HT-29 (cell line): Measurements from ENCODE around the gene RPS6KA1. TPM values are rescaled to one million over a fixed set of nuclear protein-coding genes. Genes with fewer than 3 reads are reported as not detected.
"Not testable (repeated sequence)": the region's sequence is repeated elsewhere in the genome, so short reads cannot be mapped to it uniquely, and the experiment has no call there.

Experiments
- DNase-seq: peaks from one replicate; pipeline ENCODE4 v3.0.0-alpha.2; 2015; ENCODE audit warnings: low spot score
- small RNA-seq: library from RNA; depleted of rRNA; stranded (forward); fragments of <200 nt; gene quantifications from one replicate; pipeline ENCODE3, GENCODE V24; 2014
- total RNA-seq: library from RNA; depleted of rRNA; stranded (reverse); fragments of >200 nt; shearing (Covaris generic); gene quantifications from 2 replicates; pipeline ENCODE4 v1.2.3, GENCODE V29; 2014; rRNA removed

Gene RPS6KA1
- total RNA-seq, 1 experiment from 2014 or later = 79.8 TPM

GRCh38 chr1:26597629-26598039, 68.1 kb downstream of the RPS6KA1 start:
- DNase-seq = peak; percentile 84

- DNase-seq = peak; percentile 40
Measured at GRCh38 chr1:26598890-26599289, 69.3 kb downstream of the RPS6KA1 start.

- peak; percentile 80 for DNase-seq
Measured at GRCh38 chr1:26602378-26602959, 72.9 kb downstream of the RPS6KA1 start.

- DNase-seq = no peak
Measured at GRCh38 chr1:26603856-26604255, 74.3 kb downstream of the RPS6KA1 start.

- no peak for DNase-seq
Measured at GRCh38 chr1:26607186-26607585, 77.6 kb downstream of the RPS6KA1 start.

- DNase-seq = peak; percentile 16
Measured at GRCh38 chr1:26608895-26609294, 79.3 kb downstream of the RPS6KA1 start.

- no peak for DNase-seq
Measured at GRCh38 chr1:26610781-26611180, 81.2 kb downstream of the RPS6KA1 start.

GRCh38 chr1:26612627-26613026, 83.1 kb downstream of the RPS6KA1 start:
- not testable (repeated sequence) for DNase-seq

- no peak for DNase-seq
Measured at GRCh38 chr1:26614655-26615411, 85.3 kb downstream of the RPS6KA1 start.

GRCh38 chr1:26616881-26617280, 87.3 kb downstream of the RPS6KA1 start:
- DNase-seq = no peak

- DNase-seq = no peak
Measured at GRCh38 chr1:26618561-26618960, 89.0 kb downstream of the RPS6KA1 start.

Small RNA genes lying within 50 kb of the gene (small RNA-seq; reads per million reads assigned to genes)
- gene MIR1976 = not detected
- gene RF00019 = not detected
- not detected for gene RNU7-29P

Other genes with a start within 250 kb of the RPS6KA1 start
- gene SH3BGRL3, start 249.7 kb upstream of the RPS6KA1 start, total RNA-seq = 172 and 198 TPM in 2 replicates
- gene UBXN11, start 223.1 kb upstream of the RPS6KA1 start, total RNA-seq = 22.0 and 26.8 TPM in 2 replicates
- 1.5 and 2.1 TPM in 2 replicates for gene CD52, start 211.8 kb upstream of the RPS6KA1 start, total RNA-seq
- gene CRYBG2, start 175.6 kb upstream of the RPS6KA1 start, total RNA-seq = 32.7 and 49.4 TPM in 2 replicates
- gene ZNF683, start 157.0 kb upstream of the RPS6KA1 start, total RNA-seq = not detected in 2 replicates
- not detected in 2 replicates for gene LIN28A, start 118.9 kb upstream of the RPS6KA1 start, total RNA-seq
- gene DHDDS, start 97.4 kb upstream of the RPS6KA1 start, total RNA-seq = 36.0 and 43.9 TPM in 2 replicates
- 449 and 531 TPM in 2 replicates for gene HMGN2, start 57.3 kb upstream of the RPS6KA1 start, total RNA-seq
- gene ARID1A, start 166.3 kb downstream of the RPS6KA1 start, total RNA-seq = 28.4 and 37.2 TPM in 2 replicates